HepG2 (cell line): ENCODE results near the gene DCPS. TPM values are rescaled to one million over a fixed set of nuclear protein-coding genes. Genes with fewer than 3 reads are reported as not detected.

Experiments used
- ATAC-seq: fragments of 200-7000 bp; cut with Tn5 transposase; 3 replicates; pipeline ENCODE4 v1.9.1; 2020; ENCODE audit warnings: mild to moderate bottlenecking, moderate library complexity
- BruUV-seq: library from RNA; stranded (reverse); fragments of 400-500 nt; replicated peaks from 2 replicates; lab custom pipeline; 2021; lab: Mats Ljungman, UMichigan
- CTCF ChIA-PET: fragments of 300-600 bp; formaldehyde crosslinking; extraction: SDS; loops from one replicate; lab custom pipeline; 2021; ENCODE audit warnings: low total read pairs, inconsistent platforms, low intra/inter-chr PET ratio; lab: Yijun Ruan, JAX
- POLR2A ChIA-PET: fragments of 350-600 bp; sonication (Branson Sonifier 250); formaldehyde crosslinking; loops from one replicate; lab custom pipeline; 2020; ENCODE audit warnings: antibody characterized with exemption, inconsistent platforms; lab: Yijun Ruan, JAX
- DNase-seq: peaks from one replicate; pipeline ENCODE4 v3.0.0-alpha.2; 2015; ENCODE audit warnings: low spot score
- FAIRE-seq: peaks from 3 replicates; lab custom pipeline; 2011; peaks lifted over from hg19 to GRCh38; lab: Jason Lieb, UNC
- H2AFZ ChIP-seq: one replicate; pipeline ENCODE4 v1.6.1; 2011; ENCODE audit warnings: low read length, inconsistent platforms
- H3K27ac ChIP-seq: fragments of 300-600 bp; 3 replicates; pipeline ENCODE4 v1.8.0; 2011; ENCODE audit warnings: mixed run types, mild to moderate bottlenecking, mixed read lengths, low read length, inconsistent platforms; ENCODE audit not compliant: insufficient read depth; ENCODE audit errors: extremely low read length
- H3K27me3 ChIP-seq, 2 experiments: fragments of 200-600 bp in 1 of 2; 2 replicates in 1 of 2; 3 replicates in 1 of 2; pipeline versions ENCODE4 v1.6.0 to v1.8.0; 2011; ENCODE audit warnings: low read length in 2 of 2, mild to moderate bottlenecking in 2 of 2, moderate library complexity in 2 of 2, inconsistent platforms in 1 of 2; ENCODE audit not compliant: insufficient read depth in 2 of 2, control insufficient read depth in 1 of 2
- H3K36me3 ChIP-seq, 2 experiments: fragments of 200-600 bp in 1 of 2; replicated peaks in 1 of 2; 2 replicates in 1 of 2; 3 replicates in 1 of 2; pipeline versions ENCODE4 v1.5.1 to v1.8.0; 2011; ENCODE audit warnings: low read length in 2 of 2, inconsistent platforms in 1 of 2; ENCODE audit not compliant: insufficient read depth in 2 of 2, control insufficient read depth in 1 of 2
- H3K4me1 ChIP-seq: 2 replicates; pipeline ENCODE4 v1.5.1; 2012; ENCODE audit warnings: low read length, inconsistent platforms; ENCODE audit not compliant: insufficient read depth
- H3K4me2 ChIP-seq: 2 replicates; pipeline ENCODE4 v1.6.0; 2011; ENCODE audit warnings: low read depth, low read length, inconsistent platforms
- H3K4me3 ChIP-seq, 3 experiments: fragments of 200-600 bp in 1 of 3; sonication (generic), shearing (Covaris generic) in 1 of 3; replicated peaks in 1 of 3; 2 replicates each; pipeline ENCODE4 v1.5.1; 2011 to 2016; ENCODE audit warnings: low read length in 3 of 3, inconsistent platforms in 2 of 3, low read depth in 2 of 3, mild to moderate bottlenecking in 2 of 3, control low read depth in 1 of 3, mixed read lengths in 1 of 3; ENCODE audit not compliant: insufficient read depth in 1 of 3
- H3K79me2 ChIP-seq: one replicate; pipeline ENCODE4 v1.6.1; 2011; ENCODE audit warnings: low read length, inconsistent platforms; ENCODE audit not compliant: insufficient read depth
- H3K9ac ChIP-seq: 2 replicates; pipeline ENCODE4 v1.6.0; 2011; ENCODE audit warnings: mild to moderate bottlenecking, low read depth, low read length, inconsistent platforms; ENCODE audit not compliant: insufficient read depth
- H3K9me3 ChIP-seq: 2 replicates; pipeline ENCODE4 v1.5.1; 2012; ENCODE audit warnings: mild to moderate bottlenecking, low read length
- H4K20me1 ChIP-seq: 2 replicates; pipeline ENCODE4 v1.6.0; 2011; ENCODE audit warnings: inconsistent platforms, mild to moderate bottlenecking, low read length, moderate library complexity; ENCODE audit not compliant: insufficient read depth
- MED1 ChIP-seq: sonication (generic); formaldehyde crosslinking; IDR thresholded peaks from 2 replicates; pipeline ENCODE4 v1.4.0; 2020; ENCODE audit warnings: missing genetic modification reagents
- ZNF629 ChIP-seq: sonication (generic); formaldehyde crosslinking; conservative IDR thresholded peaks from 2 replicates; pipeline ENCODE4 v1.5.0; 2020; ENCODE audit warnings: missing genetic modification reagents
- WGBS: methylation state at CpG from one replicate; pipeline ENCODE4 v1.1.6; 2017; ENCODE audit warnings: low lambda C conversion rate; 5-methylcytosine and 5-hydroxymethylcytosine counted together
- in situ Hi-C: cut with HindIII; loops from 2 replicates; pipeline ENCODE4 v1.10.0; 2017; ENCODE audit warnings: low pct_unique_long_range_greater_than_20kb; ENCODE audit not compliant: extremely low pct_ligation_motif_present
- intact Hi-C: fragments of 100-400 bp; cut with micrococcal nuclease; formaldehyde crosslinking; loops from one replicate; pipeline ENCODE4 v1.10.0; 2022; ENCODE audit not compliant: unreplicated experiment
- polyA plus RNA-seq, 8 experiments: library from polyadenylated mRNA; depleted of rRNA in 3 of 8; stranded (reverse) in 7 of 8; unstranded in 1 of 8; fragments of >200 nt; fragmentation: Illumina TruSeq in 4 of 8; extraction: Trizol in 4 of 8; gene quantifications; 2 replicates each; pipeline versions ENCODE4 v1.2.1 to v1.2.3, GENCODE V29; 2011 to 2016; ENCODE audit warnings: low read depth in 4 of 8, missing spikeins in 1 of 8, mixed read lengths in 1 of 8; ENCODE audit not compliant: insufficient read depth in 1 of 8
- total RNA-seq, 5 experiments: library from RNA; depleted of rRNA; stranded (reverse); fragments of >200 nt; fragmentation: Illumina TruSeq; extraction: Trizol; gene quantifications; 2 replicates each; pipeline ENCODE4 v1.2.3, GENCODE V29; 2016; ENCODE audit warnings: low read depth in 1 of 5
- TF ChIP-seq, protein P1 (sequence below): sonication (generic); formaldehyde crosslinking; IDR thresholded peaks from 2 replicates; pipeline ENCODE4 v1.5.0; 2020; ENCODE audit warnings: missing genetic modification reagents, mild to moderate bottlenecking, borderline replicate concordance
- TF ChIP-seq, protein P2 (sequence below): sonication (generic); formaldehyde crosslinking; IDR thresholded peaks from 2 replicates; pipeline ENCODE4 v1.4.0; 2020; ENCODE audit warnings: low read depth, missing genetic modification reagents

DCPS gene
- total and polyA plus RNA-seq, 2 of the 13 experiments (the other 11 are each of a cell fraction or from before 2014, with no cell fraction given), result 21.9 to 22.5 TPM

DNA sequence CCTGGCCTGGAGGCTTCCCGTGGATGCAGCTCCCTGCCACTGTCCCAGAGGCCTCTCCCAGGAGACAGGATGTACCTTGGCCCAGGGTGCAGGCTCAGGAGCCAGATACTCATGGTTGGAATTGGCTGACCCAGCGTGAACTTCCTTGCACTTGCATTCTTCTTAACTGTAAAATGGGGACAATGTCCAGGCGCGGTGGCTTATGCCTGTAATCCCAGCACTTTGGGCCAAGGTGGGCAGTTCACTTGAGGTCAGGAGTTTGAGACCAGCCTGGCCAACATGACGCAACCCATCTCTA, 31.6 kb downstream of the DCPS start:
- BruUV-seq, result no TSS peak
- no peak for DNase-seq
- no peak overlapping the region for H3K27ac ChIP-seq
- no peak overlapping the region for H3K4me2 ChIP-seq
- no peaks in the 10 kb centered on the region for H3K27me3 ChIP-seq
- no peak overlapping the region for H3K9ac ChIP-seq
- no peaks in the 10 kb centered on the region for H3K79me2 ChIP-seq
- no peak for FAIRE-seq
- peaks cover 10 to 25% of the 10 kb centered on the region in 2 experiments; a peak in 4 of 5 replicates for H3K36me3 ChIP-seq
- POLR2A ChIA-PET, result no interaction called here
- in situ Hi-C loops, result no loop called here
- no peak for ATAC-seq
- CTCF ChIA-PET, result no interaction called here
- H3K4me3 ChIP-seq, result no peak overlapping the region
- peaks cover 29% of the 10 kb centered on the region for H3K4me1 ChIP-seq
- WGBS, result 90% methylated on average over 5 of the region's 5 CpGs
- peak; percentile 42; the same call in 1 of the 2 replicates for TF ChIP-seq ZNF629 (CRISPR knock-in tag)
- TF ChIP-seq, protein P1, sequence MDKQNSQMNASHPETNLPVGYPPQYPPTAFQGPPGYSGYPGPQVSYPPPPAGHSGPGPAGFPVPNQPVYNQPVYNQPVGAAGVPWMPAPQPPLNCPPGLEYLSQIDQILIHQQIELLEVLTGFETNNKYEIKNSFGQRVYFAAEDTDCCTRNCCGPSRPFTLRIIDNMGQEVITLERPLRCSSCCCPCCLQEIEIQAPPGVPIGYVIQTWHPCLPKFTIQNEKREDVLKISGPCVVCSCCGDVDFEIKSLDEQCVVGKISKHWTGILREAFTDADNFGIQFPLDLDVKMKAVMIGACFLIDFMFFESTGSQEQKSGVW (CRISPR knock-in tag), result no peak
- TF ChIP-seq, protein P2, sequence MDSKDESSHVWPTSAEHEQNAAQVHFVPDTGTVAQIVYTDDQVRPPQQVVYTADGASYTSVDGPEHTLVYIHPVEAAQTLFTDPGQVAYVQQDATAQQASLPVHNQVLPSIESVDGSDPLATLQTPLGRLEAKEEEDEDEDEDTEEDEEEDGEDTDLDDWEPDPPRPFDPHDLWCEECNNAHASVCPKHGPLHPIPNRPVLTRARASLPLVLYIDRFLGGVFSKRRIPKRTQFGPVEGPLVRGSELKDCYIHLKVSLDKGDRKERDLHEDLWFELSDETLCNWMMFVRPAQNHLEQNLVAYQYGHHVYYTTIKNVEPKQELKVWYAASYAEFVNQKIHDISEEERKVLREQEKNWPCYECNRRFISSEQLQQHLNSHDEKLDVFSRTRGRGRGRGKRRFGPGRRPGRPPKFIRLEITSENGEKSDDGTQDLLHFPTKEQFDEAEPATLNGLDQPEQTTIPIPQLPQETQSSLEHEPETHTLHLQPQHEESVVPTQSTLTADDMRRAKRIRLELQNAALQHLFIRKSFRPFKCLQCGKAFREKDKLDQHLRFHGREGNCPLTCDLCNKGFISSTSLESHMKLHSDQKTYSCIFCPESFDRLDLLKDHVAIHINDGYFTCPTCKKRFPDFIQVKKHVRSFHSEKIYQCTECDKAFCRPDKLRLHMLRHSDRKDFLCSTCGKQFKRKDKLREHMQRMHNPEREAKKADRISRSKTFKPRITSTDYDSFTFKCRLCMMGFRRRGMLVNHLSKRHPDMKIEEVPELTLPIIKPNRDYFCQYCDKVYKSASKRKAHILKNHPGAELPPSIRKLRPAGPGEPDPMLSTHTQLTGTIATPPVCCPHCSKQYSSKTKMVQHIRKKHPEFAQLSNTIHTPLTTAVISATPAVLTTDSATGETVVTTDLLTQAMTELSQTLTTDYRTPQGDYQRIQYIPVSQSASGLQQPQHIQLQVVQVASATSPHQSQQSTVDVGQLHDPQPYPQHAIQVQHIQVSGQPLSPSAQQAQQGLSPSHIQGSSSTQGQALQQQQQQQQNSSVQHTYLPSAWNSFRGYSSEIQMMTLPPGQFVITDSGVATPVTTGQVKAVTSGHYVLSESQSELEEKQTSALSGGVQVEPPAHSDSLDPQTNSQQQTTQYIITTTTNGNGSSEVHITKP, result no peak
- no peak for TF ChIP-seq MED1 (CRISPR knock-in tag)
- H2AFZ ChIP-seq, result no peak overlapping the region
- intact Hi-C loops, result no loop called here
- no peaks in the 10 kb centered on the region for H4K20me1 ChIP-seq
- no peaks in the 10 kb centered on the region for H3K9me3 ChIP-seq
